CD4-positive, alpha-beta T cell treated with Interferon gamma for 1 hour (primary cell): ENCODE measurements around the gene AGBL1.
"Not testable (repeated sequence)": the region's sequence is repeated elsewhere in the genome, so short reads cannot be mapped to it uniquely, and the experiment has no call there.

Experiments
- DNase-seq: peaks from one replicate; pipeline ENCODE4 v3.0.0-alpha.2; 2020

AGBL1 gene

DNA sequence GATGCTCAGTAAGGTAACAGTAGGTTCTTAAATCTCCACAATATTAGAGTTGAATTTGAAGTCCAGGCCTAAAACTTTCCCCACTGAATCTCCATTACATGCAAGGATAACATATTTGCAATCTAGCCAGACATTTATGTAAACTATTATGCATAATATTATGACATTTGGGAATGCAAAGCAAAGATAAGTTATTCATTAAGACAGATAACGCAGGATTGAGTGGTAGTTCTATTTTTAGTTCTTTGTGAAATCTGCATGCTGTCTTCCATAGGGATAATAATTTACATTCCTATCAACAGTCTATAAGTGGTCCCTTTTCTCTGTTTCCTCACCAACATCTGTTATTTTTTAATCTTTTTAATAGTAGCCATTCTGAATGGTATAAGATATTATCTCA, 333.5 kb downstream of the AGBL1 start:
- DNase-seq: no peak

DNA sequence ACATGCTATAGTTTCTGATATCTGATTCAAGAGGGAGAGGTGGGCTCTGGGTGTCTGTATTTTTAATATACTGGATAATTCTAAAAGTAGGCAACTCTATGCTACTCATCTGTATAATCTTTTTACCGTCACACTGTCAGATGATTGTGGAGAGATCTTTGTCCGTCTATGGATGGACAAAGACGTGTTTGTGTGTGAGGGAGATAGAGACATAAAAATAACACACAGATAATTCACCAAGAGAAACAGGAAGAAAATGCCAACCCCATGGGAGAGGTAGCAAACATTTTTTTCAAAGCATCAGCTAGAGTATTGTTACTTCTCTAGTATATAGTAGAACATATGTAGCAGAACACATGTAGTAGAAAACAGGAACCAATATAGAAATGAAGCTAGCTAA, 346.1 kb downstream of the AGBL1 start:
- DNase-seq: no peak

DNA sequence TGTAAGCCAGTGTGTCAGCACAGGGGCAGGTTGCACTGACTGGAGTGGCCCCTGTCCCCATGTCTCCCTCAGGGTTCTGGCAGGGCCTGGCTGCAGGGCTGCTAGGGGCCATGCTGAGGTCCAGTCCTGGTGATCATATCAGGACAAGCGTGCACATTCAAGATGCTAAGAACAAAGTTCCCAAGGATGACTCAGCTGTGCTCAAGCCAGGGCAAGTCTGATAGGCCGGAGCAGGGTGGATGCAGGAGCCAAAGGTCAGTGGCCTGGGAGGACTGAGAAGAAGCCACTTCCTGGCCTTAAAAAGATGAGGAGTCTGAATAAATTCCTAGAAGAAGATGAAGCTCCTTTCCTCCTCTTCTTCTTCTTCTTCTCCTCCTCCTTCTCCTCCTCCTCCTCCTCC, 353.2 kb downstream of the AGBL1 start:
- no peak for DNase-seq

DNA sequence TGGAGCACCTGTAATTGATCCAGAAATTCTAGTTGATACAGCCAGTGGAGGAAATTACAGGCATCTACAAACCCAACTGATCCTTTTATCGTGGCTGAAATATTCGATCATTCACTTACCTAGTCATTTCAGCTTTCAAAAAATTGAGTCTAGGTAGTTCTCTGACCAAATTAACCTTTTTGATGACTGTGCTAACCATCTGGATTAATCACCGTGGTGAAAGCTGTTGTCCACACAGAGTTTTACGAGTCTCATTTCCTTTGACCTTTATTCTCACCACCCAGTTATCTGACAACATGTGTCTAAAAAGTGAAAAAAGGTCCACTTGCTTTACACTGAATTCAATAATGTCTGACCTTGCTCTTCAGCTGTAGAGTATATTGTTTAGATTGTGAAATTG, 354.3 kb downstream of the AGBL1 start:
- no peak for DNase-seq

DNA sequence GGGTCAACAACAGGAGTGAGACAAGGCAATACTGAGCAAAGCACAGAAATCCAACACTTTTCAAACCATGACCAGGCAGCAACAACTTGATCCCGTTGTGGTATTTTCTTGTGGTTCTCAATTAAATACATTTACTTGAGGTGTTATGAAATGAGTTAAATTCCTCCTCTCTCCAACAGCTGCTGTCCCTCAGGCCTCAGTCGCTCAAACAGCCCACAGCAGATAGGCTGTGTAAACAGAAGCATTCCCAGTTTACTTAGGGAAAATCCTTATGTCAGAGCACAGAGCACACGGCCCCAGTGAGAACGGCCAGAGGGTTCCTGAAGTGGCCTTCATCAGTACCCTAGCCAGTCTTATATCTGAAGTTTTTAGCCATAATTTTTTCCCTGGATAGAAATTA, 359.9 kb downstream of the AGBL1 start:
- DNase-seq: no peak

DNA sequence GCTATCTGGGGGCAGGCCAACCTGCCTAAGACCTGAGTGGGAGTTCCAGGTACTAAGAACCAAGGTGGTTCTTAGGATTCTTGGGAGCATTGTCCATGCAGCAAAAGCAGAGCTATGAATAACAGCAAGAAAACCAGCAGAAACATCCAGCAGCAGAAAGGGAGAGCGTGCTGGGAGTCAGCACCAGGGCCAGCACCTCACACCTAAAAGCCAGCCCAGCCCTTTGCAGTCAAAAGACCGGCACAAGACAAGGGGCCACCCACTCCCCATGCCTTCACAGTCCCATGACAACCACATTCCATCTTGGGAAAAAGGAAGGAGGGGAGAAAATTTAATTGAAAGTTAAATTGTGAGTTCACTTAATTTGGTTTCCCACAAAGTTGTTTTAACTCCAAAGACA, 364.9 kb downstream of the AGBL1 start:
- DNase-seq: no peak

DNA sequence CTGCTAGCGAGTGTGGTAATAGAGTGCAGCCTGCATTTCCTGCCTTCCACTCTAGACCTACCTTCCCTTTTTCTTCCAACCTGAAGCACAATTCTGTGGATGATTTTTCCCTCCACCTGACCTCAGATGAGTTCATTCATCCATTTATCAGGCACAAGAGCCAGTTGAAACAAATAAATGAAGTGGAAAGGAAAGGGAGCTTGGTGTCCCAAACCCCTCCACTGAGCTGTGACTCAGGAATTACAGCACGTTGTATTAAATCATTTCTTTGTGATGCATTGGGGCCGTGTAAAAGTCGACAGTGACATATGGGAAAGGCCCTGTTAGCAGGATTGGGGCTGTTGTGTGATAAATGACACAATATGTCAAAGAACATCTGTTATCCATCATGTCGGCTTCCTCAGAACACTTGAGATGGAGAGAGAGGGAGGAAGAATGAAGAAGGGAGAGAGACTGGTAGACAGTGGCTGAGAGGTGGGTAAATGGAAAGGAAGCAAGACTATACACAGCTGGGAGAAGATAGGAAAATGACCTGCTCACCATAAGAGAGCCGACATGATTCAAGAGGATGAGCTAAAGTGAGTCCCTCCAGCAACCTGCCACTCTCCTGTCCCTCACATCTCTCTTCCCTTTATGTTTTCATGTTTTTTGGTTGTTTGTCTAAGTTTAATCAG, 366.0 kb downstream of the AGBL1 start:
- DNase-seq: no peak

DNA sequence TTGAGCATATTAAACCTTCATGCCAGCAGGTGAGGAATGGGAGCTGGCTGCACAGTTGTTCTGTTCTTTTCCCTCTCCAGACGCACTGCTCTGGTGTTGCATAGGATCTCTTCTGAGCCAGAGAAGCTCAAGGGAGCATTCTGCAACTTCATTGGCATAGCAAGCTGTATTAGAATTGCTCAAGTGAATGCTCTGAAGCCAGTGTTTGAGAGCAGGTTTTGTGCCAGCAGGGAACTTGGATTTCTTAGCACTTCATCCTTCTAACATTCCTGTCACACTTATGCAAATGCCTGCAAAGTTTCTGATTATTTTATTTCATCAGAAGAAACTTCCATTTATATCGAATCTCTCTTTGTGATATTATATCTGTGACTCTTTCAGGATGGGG, 366.6 kb downstream of the AGBL1 start:
- no peak for DNase-seq

DNA sequence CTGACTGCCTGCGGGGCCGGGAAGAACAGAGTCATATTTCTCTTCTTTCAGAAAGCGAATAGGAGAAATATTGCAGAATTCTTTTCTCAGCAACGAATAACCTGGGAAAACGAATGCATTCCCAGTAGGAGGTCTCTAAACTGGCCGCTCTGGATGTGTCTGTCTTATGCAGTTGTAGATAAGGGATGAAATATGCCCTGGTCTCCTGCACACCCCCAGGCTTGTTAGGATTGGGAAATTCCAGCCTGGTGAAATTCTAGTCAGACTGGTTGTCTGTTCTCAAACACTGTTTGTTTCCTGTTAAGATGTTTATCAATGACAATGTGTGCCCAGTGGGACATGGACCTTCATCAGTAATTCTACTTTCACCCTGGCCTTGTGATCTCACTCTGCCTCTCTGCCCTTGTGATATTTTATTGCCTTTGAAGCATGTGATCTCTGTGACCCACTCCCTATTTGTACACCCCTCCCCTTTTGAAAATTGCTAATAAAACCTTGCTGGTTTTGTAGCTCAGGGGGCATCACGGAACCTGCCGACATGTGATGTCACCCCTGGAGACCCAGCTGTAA, 385.9 kb downstream of the AGBL1 start:
- not testable (repeated sequence) for DNase-seq

DNA sequence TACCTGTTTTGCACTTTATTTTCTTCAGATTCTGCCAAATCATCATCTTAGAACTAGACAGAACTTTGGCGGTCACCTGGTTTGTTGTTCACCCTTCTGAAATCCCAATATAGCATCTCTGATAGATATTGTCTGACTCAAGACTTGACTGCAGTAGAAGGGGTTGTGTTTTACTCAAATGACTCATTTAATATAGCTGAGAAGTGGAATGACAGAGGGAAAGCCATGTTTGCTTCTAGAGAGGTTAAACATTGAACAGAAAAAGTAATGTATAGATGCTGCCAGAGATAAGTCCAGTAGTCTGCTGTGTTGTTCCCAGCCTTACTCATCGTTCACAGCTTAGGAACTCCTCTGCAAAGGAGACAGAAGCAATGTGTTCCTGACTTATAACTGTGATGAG, 402.0 kb downstream of the AGBL1 start:
- DNase-seq: no peak

DNA sequence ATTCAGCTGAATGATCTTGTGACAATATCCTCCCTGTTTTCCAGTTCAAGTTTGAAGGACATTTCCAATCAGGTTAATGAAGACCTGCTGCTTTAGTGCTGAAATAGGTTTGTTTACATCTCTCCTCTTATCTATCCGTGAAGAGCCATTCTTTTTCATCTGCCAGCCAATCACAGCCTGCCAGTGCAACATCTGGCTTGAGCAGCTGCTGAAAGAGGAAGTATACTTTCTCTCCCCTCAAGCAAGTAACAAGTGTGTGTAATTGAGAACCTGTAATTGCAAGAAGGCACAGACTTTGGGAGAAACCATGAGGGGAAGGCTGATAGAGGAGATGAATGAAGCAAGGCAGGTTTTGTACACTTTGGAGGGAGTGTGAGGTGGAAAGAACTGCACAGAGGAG, 404.3 kb downstream of the AGBL1 start:
- no peak for DNase-seq

DNA sequence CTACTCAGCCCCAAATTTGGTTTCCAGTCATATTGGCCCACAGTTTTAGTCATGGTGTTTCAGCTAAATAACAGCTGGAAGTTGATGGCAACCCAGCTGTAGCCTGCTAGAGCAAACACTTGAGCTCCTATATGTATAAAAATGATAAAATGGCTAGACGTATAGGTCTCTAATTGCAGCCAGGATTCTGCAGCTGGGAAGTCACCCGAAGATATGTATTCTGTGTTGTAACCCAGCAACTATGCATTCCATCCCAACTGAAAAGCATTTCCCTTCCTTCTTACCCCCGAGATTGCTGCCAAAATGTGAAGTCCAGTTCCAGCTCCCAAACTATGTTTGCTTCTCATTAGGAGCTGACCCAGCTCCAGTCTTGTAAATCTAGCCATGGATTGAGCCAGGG, 408.4 kb downstream of the AGBL1 start:
- DNase-seq: no peak

DNA sequence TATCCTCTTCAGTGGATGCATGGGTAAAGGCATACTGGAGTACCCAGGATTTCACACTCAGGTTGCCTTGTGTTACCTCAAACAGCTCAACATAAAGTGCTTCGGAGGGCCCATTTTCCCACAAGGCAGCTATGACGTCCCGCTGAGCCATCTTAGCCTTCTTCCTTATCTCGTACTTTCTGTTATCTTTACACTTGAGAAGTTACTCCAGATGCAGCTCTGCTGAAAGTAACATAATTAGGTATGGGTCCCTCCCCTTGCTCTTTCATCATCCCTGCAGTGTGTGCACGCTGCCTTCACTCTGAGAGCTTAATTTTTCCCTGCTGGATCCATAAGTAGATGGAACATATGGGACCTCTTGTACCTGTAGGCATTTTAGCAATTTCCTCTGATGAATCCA, 410.3 kb downstream of the AGBL1 start:
- no peak for DNase-seq

DNA sequence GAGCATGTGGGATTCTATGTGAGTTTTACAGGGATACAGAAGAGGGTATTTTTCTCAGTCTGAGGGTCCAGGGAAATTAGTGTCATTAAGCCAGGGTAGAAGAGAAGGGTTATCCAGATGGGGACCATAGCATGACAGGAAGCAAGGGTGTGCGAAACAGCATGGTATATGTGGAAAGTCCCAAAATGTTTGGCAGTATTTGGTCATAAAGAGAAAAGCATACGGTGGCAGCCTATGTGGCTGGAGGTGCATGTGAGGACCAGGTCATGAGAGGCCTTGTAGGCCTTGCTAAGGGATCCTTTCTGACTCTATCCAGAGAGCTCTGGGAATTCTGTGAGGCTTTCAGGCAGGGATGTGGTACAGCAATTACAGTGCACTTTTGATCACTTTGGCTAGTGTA, 411.4 kb downstream of the AGBL1 start:
- no peak for DNase-seq

DNA sequence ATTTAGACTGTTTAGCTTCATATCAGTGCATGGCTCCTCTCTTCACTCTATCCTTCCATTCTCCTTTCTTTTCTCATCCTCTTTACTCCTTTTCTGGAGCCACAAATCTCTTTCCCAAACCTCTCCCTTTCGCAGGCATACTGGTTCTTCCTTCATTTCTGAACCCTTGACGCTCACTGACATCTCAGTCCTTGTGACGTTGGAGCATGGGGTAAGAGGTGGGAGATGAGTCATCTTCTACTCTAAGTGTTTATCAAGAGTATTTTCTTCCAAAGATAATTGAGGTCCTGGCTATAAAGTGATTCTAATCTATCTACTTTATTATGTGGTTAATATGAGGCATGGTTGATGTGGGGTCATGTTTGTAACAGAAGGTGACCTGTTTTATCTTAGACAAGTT, 414.2 kb downstream of the AGBL1 start:
- DNase-seq: no peak

DNA sequence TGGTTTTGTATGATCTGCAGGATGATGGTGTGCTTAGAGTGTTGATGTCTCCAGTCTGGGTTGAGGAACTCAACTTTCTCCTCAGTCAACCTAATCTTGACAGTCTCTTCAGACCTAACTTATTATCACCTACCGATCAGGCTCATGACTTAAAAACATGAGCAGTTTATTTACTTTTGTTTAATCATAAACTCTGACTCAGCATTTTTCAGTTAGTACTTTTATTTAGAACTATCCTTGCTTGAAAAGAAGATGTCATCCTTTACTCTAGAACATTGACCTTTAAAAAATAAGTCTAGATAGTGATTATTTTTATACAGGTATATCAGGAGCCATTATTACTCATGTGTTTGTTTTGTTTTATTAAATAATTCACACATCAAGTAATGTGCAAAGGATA, 414.8 kb downstream of the AGBL1 start:
- DNase-seq: no peak

DNA sequence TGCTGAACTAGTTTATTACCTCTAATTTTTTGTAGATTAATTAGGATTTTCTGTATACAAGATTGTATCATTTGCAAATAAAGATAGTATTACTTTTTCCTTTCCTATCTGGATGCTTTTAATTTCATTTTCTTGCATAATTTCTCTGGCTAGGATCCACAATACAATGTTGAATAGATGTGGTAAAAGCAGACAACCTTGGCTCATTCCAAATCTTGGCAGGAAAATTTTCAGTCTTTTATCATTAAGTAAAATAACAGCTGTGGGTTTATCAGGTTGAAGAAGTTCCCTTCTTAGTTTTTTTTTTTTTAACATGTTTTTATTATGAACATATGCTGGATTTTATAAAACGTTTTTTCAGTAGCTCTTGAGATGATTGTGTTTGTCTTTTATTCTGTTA, 422.6 kb downstream of the AGBL1 start:
- DNase-seq: no peak

DNA sequence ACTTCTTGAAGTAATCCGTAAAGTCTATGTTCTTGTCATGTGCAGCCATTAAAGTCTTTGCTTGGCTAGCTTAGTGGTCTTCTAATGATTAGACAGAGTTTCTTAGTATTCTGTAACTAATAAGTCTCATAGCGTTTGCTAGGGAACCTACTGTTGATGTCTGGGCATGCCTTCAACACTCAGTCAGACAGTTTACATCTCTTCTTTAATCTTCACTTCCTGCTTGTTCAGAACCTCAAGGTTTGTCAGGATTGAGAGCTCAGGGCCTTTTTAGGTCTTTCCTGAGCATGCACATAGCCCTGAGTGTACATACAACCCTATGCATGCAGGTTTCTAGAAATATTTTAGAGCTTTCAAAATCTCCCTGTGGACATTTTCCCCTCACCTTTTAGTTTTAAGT, 426.3 kb downstream of the AGBL1 start:
- no peak for DNase-seq

DNA sequence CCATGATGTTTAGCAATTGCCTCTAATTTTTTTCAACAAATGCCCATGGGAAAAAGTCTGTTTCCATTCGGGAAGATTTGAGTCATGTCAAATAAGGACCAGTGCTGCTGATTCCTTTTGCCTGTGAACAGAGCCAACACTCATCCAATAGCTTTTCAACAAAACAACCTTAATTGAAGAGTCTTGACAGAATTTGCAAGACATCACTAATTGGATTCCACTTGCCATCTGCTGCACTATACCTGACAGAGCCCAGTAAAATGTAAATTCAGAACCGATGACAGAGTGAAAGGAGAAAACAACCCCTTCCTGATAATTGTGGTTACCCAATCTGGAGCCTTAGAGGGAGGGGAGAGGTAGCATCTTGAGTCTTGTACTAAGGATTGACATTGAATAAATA, 426.7 kb downstream of the AGBL1 start:
- no peak for DNase-seq

DNA sequence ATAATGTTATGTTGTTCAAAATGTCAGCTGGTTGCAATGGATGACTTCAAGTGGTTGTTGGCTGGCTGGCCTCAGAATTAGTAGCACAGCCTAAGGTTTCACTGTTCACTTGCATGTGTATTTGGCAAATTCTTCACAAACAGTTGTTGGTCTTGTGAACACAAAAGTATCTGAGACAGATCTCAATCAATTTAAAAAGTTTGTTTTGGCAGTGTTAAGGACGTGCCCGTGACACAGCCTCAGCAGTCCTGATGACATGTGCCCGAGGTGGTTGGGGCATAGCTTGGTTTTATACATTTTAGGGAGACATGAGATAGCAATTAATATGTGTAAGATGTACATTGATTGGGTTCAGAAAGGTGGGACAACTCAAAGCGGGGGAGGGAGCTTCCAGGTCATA, 436.0 kb downstream of the AGBL1 start:
- DNase-seq: no peak

DNA sequence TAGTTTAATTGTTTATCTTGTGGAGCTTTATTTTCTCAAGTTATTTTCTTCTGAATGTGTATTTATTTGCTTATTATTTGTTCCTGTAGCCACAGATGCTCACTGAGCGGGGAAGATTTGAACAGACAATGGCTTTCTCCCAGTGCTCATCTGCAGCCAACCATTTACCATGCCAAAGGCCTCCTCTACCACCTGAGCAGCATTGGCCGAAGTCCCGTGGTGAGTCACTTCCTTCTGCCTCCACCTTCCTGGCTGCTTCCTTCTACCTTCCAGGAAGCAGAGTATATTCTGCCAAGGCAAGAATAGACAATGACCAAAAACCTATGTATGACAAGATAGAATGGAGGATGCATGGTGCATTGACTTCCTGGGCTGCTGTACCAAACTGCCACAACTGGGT, 443.1 kb downstream of the AGBL1 start:
- no peak for DNase-seq

DNA sequence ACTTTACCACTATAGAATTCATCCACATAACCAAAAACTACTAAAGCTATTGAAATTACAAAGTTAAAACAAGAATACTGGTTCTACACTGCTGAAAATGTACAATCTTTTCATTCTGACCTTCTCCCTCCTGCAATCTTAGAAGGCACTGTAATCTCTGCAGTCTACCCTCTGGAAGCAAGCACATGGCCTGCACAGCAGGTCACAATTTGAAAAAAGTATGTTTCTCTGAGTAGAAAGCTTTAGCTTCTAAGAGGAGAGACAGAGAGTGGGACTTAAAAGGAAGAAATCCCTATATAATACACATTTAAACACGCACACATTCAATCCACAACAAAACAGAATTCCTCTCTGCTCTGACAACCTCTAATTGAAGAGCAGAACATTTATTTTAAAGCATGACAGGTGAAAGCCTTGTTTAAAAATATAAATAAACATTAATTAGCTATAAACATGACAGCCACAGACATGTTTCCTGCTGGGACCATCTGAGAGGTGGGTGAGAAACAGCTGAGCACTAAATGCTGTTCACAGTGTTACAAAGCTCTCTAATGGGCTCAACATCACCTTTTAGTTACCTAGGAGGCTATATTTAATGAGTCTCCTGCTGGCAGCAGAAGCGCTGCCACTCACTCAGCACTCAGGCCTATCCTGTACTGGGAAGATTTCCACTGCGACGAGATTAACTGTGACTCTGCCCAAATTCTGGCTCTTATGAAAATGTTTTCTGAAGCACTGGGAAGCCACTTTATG, 447.4 kb downstream of the AGBL1 start:
- DNase-seq: no peak

DNA sequence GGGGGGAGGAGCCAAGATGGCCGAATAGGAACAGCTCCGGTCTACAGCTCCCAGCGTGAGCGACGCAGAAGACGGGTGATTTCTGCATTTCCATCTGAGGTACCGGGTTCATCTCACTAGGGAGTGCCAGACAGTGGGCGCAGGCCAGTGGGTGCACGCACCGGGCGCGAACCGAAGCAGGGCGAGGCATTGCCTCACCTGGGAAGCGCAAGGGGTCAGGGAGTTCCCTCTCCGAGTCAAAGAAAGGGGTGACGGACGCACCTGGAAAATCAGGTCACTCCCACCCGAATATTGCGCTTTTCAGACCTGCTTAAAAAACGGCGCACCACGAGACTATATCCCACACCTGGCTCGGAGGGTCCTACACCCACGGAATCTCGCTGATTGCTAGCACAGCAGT, 448.4 kb downstream of the AGBL1 start:
- not testable (repeated sequence) for DNase-seq

DNA sequence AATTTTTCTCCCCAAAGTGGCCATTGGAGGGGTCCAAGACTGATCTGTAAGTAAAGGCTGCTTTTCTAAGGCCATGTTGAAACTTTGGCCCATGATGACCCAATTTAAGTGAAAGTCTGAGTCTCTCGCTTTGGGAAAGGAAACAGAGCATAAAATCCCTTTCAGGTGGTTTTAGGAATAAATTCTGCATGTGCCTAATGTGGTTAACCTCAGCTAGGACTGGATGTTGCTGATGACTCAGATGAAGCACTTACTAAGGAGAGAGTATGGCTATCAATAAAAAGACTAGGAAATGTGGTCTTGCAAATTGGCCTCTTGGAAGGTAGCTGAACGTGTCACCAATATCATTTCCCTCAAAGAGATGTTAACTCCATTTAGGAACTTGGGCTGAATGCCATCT, 458.5 kb downstream of the AGBL1 start:
- no peak for DNase-seq
